Neural cell (in vitro differentiated cells): ENCODE measurements around the gene MAML2.

ENCODE experiments used
- EP300 ChIP-seq: fragments of 450-650 bp; conservative IDR thresholded peaks from 2 replicates; pipeline ENCODE4 v1.6.1; 2014; ENCODE audit warnings: antibody characterized with exemption, mild to moderate bottlenecking, moderate library complexity; ENCODE audit not compliant: poor library complexity, severe bottlenecking
- EZH2 ChIP-seq: fragments of 200-600, 300-800 bp; shearing (Covaris generic), sonication (generic); IDR thresholded peaks from 2 replicates; pipeline ENCODE4 v1.6.1; 2014; ENCODE audit warnings: antibody characterized with exemption, low read length, borderline replicate concordance, mild to moderate bottlenecking; ENCODE audit not compliant: insufficient read depth, poor library complexity, severe bottlenecking
- MXI1 ChIP-seq: fragments of 450-650 bp; conservative IDR thresholded peaks from 2 replicates; pipeline ENCODE4 v1.6.1; 2014; ENCODE audit warnings: antibody characterized with exemption, mild to moderate bottlenecking; ENCODE audit not compliant: poor library complexity, severe bottlenecking
- POLR2AphosphoS5 ChIP-seq: IDR thresholded peaks from 2 replicates; pipeline ENCODE4 v1.6.1; 2012
- RAD21 ChIP-seq: fragments of 450-650 bp; conservative IDR thresholded peaks from 2 replicates; pipeline ENCODE4 v1.6.1; 2014; ENCODE audit warnings: antibody characterized with exemption, mild to moderate bottlenecking, moderate library complexity
- REST ChIP-seq: IDR thresholded peaks from 2 replicates; pipeline ENCODE4 v1.6.1; 2012; ENCODE audit warnings: borderline replicate concordance
- SMC3 ChIP-seq: fragments of 450-650 bp; conservative IDR thresholded peaks from 2 replicates; pipeline ENCODE4 v1.6.1; 2014; ENCODE audit warnings: antibody characterized with exemption, mild to moderate bottlenecking, moderate library complexity; ENCODE audit not compliant: poor library complexity
- TAF1 ChIP-seq: IDR thresholded peaks from 2 replicates; pipeline ENCODE4 v1.6.1; 2012; ENCODE audit warnings: low read depth
- TF ChIP-seq, protein P1 (sequence below): fragments of 450-650 bp; IDR thresholded peaks from 2 replicates; pipeline ENCODE4 v1.5.1; 2014; ENCODE audit warnings: antibody characterized with exemption, mild to moderate bottlenecking, moderate library complexity; ENCODE audit not compliant: poor library complexity, severe bottlenecking

DNA sequence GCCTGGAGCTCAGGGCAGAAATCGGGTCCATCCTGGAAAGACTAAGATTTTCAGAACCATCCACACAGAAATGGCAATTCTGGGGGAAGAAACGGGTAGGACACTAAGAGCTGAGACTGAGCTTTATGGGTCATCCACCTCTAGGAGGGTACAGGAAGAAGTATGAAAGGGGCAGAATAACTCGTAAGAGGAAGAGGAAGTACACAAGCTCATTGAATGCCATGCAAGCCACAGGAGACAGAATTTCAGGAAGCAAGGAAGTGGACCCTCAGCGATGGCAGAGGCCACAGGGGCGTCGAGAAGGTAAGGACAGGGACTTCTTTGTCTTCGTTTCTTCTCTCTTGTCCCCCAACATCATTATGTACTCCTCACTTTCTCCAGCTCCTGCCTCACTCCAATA lies 169.6 kb downstream of the MAML2 start:
- TF ChIP-seq TAF1 (no peak), POLR2AphosphoS5 (no peak), EZH2 (no peak), EP300 (no peak), MXI1 (no peak), REST (no peak), RAD21 (no peak), SMC3 (no peak)
- TF ChIP-seq, protein P1, sequence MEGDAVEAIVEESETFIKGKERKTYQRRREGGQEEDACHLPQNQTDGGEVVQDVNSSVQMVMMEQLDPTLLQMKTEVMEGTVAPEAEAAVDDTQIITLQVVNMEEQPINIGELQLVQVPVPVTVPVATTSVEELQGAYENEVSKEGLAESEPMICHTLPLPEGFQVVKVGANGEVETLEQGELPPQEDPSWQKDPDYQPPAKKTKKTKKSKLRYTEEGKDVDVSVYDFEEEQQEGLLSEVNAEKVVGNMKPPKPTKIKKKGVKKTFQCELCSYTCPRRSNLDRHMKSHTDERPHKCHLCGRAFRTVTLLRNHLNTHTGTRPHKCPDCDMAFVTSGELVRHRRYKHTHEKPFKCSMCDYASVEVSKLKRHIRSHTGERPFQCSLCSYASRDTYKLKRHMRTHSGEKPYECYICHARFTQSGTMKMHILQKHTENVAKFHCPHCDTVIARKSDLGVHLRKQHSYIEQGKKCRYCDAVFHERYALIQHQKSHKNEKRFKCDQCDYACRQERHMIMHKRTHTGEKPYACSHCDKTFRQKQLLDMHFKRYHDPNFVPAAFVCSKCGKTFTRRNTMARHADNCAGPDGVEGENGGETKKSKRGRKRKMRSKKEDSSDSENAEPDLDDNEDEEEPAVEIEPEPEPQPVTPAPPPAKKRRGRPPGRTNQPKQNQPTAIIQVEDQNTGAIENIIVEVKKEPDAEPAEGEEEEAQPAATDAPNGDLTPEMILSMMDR = no peak
